Caki2 (cell line): Measurements from ENCODE around the gene ZACN. TPM values are rescaled to one million over a fixed set of nuclear protein-coding genes. Genes with fewer than 3 reads are reported as not detected.
A peak's percentile ranks its signal among the peaks of the same experiment; 100 is the strongest.

Source experiments
- DNase-seq: peaks from one replicate; pipeline ENCODE4 v3.0.0-alpha.2; 2015; ENCODE audit warnings: low read depth
- in situ Hi-C: cut with HindIII; loops from 2 replicates; pipeline ENCODE4 v1.10.0; 2016; ENCODE audit warnings: low sequenced_read_pairs, low pct_unique_long_range_greater_than_20kb, mixed read lengths
- total RNA-seq: library from RNA; depleted of rRNA; stranded (reverse); fragments of >200 nt; shearing (Covaris generic); gene quantifications from 2 replicates; pipeline ENCODE4 v1.2.3, GENCODE V29; 2014; ENCODE audit warnings: low replicate concordance

The ZACN gene
- total RNA-seq, 1 experiment from 2014 or later: not detected

GRCh38 chr17:76089680-76090516 is 10.9 kb downstream of the ZACN start:
- in situ Hi-C loops: no loop called here
- DNase-seq: no peak

- DNase-seq: no peak
- in situ Hi-C loops: no loop called here
Observed at GRCh38 chr17:76090517-76091129, 11.6 kb downstream of the ZACN start.

DNA sequence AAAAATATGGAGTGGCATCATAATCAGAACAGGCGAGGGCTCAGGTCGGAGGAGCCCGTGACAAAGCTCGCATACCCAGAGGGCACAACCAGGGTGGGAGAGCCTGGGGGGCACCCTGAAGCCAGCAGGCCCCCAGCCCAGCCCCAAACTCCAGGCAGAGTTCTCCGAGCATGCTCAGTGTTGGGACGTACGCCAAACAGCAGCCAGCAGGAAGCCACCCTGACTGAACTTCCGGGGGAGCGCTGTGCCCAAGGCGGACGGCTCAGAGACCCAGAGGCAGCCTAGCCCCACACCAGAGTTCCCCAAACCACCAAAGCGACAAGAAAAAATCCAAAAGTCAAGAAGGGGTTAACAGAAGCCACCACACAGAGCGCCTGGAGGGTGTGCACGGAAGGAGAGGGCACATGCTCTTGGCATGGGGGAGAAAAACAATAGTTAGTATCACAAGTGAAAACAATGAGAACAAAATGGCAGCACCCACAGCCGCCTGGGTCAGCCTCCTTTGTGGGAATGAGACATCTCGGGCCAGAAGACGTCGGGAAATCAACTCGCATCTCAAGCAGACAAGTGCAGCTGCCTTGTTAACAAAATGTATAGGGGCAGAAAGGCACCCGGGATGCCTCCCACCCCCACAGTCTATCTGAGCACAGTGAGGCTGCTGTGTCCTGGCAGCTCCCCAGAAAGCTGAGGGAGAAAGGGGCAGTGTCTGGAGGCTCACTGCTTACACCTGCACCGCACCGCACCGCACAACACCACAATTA is 12.7 kb downstream of the ZACN start:
- DNase-seq: no peak
- in situ Hi-C loops: no loop called here

- DNase-seq: no peak
- in situ Hi-C loops: no loop called here
Observed at GRCh38 chr17:76092526-76093413, 13.8 kb downstream of the ZACN start.

- in situ Hi-C loops: no loop called here
Observed at GRCh38 chr17:76094046-76094445, 15.1 kb downstream of the ZACN start.

GRCh38 chr17:76095943-76096342 is 17.0 kb downstream of the ZACN start:
- in situ Hi-C loops: no loop called here
- DNase-seq: no peak

More at GRCh38 chr17:76094046-76094445, 15.1 kb downstream of the ZACN start:
- DNase-seq: no peak

DNA sequence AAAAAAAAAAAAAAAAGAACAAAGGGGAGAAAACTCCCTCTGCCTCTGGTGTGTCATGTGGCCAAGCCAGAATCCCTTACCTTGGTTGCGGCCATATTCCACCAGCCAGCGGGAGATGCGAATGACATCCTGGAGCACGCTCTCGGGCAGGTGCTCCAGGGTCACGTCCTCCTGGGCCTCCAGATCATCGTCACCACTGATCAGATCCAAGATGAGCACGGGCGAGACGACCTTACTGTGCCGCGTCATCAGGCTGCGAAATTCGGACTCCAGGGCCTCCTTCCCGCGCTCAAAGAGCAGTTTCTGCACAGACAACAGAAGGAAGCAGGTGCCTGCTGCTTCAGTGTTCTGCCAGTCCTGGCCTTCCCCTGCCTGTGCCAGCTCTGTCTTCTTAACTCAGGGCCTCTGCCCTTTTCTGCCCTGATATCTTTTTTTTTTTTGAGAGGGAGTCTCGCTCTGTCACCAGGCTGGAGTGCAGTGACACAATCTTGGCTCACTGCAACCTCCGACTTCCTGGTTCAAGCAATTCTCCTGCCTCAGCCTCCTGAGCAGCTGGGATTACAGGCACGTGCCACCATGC is 18.8 kb downstream of the ZACN start:
- in situ Hi-C loops: no loop called here
- DNase-seq: no peak

- DNase-seq: no peak
- in situ Hi-C loops: no loop called here
Observed at GRCh38 chr17:76102944-76103273, 23.9 kb downstream of the ZACN start.

- in situ Hi-C loops: no loop called here
Observed at GRCh38 chr17:76103274-76104139, 24.5 kb downstream of the ZACN start, which contains the start of gene EXOC7. Gene EXOC7 (minus strand): TSS chr17:76103787. CDS start chr17:76103692, 95 bp downstream.

DNA sequence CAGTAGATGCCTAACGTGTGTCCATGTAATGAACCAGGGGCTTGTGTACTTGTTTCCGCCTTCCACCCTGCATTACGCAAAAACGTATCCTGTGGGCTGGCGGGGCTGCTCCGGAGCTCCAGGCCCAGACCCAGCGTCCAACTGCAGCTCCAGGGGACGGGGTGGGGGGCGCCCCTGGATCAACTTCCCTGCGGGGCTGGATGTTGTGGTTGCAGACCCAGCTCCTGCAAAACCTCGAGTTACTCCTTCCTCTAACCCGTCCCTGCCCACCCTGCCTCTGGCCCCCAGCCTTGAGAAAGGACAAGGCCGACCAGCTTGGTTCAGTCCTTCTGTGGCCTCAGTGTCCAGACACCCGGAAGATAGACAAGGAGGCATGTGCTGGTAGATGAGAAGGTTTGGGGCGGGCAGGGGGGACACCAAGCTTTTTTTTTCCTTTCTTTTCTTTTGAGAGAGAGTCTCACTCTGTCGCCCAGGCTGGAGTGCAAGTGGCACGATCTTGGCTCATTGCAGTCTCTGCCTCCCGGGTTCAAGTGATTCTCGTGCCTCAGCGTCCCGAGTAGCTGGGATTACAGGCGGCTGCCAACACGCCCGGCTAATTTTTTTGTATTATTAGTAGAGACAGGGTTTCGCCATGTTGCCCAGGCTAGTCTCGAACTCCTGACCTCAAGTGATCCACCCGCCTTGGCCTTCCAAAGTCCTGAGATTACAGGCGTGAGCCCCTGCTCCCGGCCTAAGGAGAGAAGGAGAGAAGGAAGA is 25.3 kb downstream of the ZACN start:
- no peak for DNase-seq
- in situ Hi-C loops: no loop called here

More at GRCh38 chr17:76103274-76104139, 24.5 kb downstream of the ZACN start, which contains the start of gene EXOC7:
- DNase-seq: peak; percentile 87

- in situ Hi-C loops: no loop called here
- DNase-seq: no peak
Observed at GRCh38 chr17:76104896-76105231, 25.9 kb downstream of the ZACN start.

DNA sequence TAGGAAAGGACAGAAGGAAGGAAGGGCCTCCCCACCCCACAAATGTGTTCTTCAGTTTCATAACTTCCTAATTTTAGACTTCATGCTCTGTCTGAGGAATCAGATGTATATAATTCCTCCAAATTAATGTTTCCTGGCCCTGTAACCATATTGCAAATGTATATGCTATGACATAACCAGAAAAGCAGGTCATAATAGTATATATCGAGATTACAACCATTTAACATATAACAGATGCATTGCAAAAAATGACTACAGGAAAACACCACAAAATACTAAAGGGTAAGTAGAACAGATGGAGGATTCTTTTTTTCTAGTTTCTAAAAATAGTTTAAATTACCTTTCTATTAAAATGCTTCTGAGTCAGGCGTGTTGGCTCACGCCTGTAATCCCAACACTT is 27.7 kb downstream of the ZACN start:
- DNase-seq: no peak
- in situ Hi-C loops: no loop called here

- no peak for DNase-seq
- in situ Hi-C loops: no loop called here
Observed at GRCh38 chr17:76107509-76107908, 28.5 kb downstream of the ZACN start.

DNA sequence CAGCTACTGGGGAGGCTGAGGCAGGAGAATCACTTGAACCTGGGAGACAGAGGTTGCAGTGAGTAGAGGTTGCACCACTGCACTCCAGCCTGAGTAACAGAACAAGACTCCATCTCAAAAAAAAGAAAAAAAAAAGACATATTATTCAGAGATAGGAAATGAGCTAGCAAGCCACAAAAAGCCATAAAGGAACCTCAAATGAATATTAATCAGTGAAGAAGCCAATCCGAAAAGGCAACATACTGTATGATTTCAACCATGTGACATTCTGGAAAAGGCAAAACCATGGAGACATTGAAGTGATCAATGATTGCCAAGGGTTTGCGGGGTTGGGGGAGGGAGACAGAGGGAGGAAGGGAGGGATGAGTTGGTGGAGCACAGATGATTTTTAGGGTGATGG is 33.0 kb downstream of the ZACN start:
- in situ Hi-C loops: no loop called here
- no peak for DNase-seq

GRCh38 chr17:76115138-76115754 is 36.3 kb downstream of the ZACN start:
- DNase-seq: no peak
- in situ Hi-C loops: no loop called here
